Nephron progenitor cell (in vitro differentiated cells): Measurements from ENCODE around the gene PDE4D.

Source experiments
- DNase-seq: peaks from one replicate; pipeline ENCODE4 v3.0.0; 2021
- H3K27ac Mint-ChIP-seq: 2 replicates; pipeline ENCODE4 v1.8.0; 2021; ENCODE audit warnings: mild to moderate bottlenecking, moderate library complexity, mixed read lengths
- H3K27me3 Mint-ChIP-seq: 2 replicates; pipeline ENCODE4 v1.8.0; 2021; ENCODE audit warnings: mild to moderate bottlenecking, low read depth, mixed read lengths; ENCODE audit not compliant: poor library complexity
- H3K36me3 Mint-ChIP-seq: 2 replicates; pipeline ENCODE4 v1.8.0; 2021; ENCODE audit warnings: low read depth, mixed read lengths
- H3K4me1 Mint-ChIP-seq: 2 replicates; pipeline ENCODE4 v1.8.0; 2021; ENCODE audit warnings: mixed read lengths
- H3K4me3 Mint-ChIP-seq: 2 replicates; pipeline ENCODE4 v1.8.0; 2021; ENCODE audit warnings: mild to moderate bottlenecking, moderate library complexity, mixed read lengths
- H3K9me3 Mint-ChIP-seq: 2 replicates; pipeline ENCODE4 v1.8.0; 2021; ENCODE audit warnings: mild to moderate bottlenecking, moderate library complexity, mixed read lengths
- CTCF ChIP-seq: fragments of 200-600 bp; sonication (generic); IDR thresholded peaks from 2 replicates; pipeline ENCODE4 v1.5.0; 2021; ENCODE audit warnings: antibody characterized with exemption

Gene PDE4D

GRCh38 chr5:59698207-59699178, 195.0 kb downstream of the PDE4D start:
- Mint-ChIP-seq H3K27me3 (no peaks in the 10 kb centered on the region), H3K9me3 (no peaks in the 10 kb centered on the region), H3K4me1 (no peaks in the 10 kb centered on the region), H3K36me3 (no peaks in the 10 kb centered on the region), H3K27ac (no peak overlapping the region), H3K4me3 (no peak overlapping the region)
- no peak for DNase-seq
- TF ChIP-seq CTCF: no peak

- H3K27ac Mint-ChIP-seq: no peak overlapping the region
- peaks cover 11% of the 10 kb centered on the region for H3K9me3 Mint-ChIP-seq
- H3K27me3 Mint-ChIP-seq: peaks cover 3% of the 10 kb centered on the region
Measured at GRCh38 chr5:59694411-59694810, 199.1 kb downstream of the PDE4D start.

GRCh38 chr5:59693492-59694309, 199.8 kb downstream of the PDE4D start:
- Mint-ChIP-seq H3K36me3 (no peaks in the 10 kb centered on the region), H3K27me3 (peaks cover 3% of the 10 kb centered on the region), H3K27ac (no peak overlapping the region), H3K4me1 (no peaks in the 10 kb centered on the region), H3K4me3 (no peak overlapping the region), H3K9me3 (peaks cover 12% of the 10 kb centered on the region)
- DNase-seq: no peak
- no peak for TF ChIP-seq CTCF

More at GRCh38 chr5:59694411-59694810, 199.1 kb downstream of the PDE4D start:
- H3K4me3 Mint-ChIP-seq: no peak overlapping the region
- no peaks in the 10 kb centered on the region for H3K4me1 Mint-ChIP-seq
- TF ChIP-seq CTCF: no peak
- DNase-seq: no peak
- H3K36me3 Mint-ChIP-seq: no peaks in the 10 kb centered on the region

- Mint-ChIP-seq H3K36me3 (no peaks in the 10 kb centered on the region), H3K27me3 (peaks cover 3% of the 10 kb centered on the region), H3K4me3 (no peak overlapping the region), H3K27ac (no peak overlapping the region), H3K9me3 (peaks cover 16% of the 10 kb centered on the region), H3K4me1 (no peaks in the 10 kb centered on the region)
- DNase-seq: no peak
- TF ChIP-seq CTCF: no peak
Measured at GRCh38 chr5:59685793-59686192, 207.7 kb downstream of the PDE4D start.

- no peaks in the 10 kb centered on the region for H3K36me3 Mint-ChIP-seq
- no peak overlapping the region for H3K27ac Mint-ChIP-seq
- peaks cover 11% of the 10 kb centered on the region for H3K9me3 Mint-ChIP-seq
- H3K27me3 Mint-ChIP-seq: peaks cover 3% of the 10 kb centered on the region
- no peak for DNase-seq
- TF ChIP-seq CTCF: no peak
- H3K4me1 Mint-ChIP-seq: no peaks in the 10 kb centered on the region
- H3K4me3 Mint-ChIP-seq: no peak overlapping the region
Measured at GRCh38 chr5:59685191-59685530, 208.4 kb downstream of the PDE4D start.
